ENCODE data around the gene SSBP3. TPM values are rescaled to one million over a fixed set of nuclear protein-coding genes. Genes with fewer than 3 reads are reported as not detected.

SSBP3 gene
- polyA plus RNA-seq, 1 of the 3 experiments (the other 2 are of a cell fraction), result 26.2 TPM

DNA sequence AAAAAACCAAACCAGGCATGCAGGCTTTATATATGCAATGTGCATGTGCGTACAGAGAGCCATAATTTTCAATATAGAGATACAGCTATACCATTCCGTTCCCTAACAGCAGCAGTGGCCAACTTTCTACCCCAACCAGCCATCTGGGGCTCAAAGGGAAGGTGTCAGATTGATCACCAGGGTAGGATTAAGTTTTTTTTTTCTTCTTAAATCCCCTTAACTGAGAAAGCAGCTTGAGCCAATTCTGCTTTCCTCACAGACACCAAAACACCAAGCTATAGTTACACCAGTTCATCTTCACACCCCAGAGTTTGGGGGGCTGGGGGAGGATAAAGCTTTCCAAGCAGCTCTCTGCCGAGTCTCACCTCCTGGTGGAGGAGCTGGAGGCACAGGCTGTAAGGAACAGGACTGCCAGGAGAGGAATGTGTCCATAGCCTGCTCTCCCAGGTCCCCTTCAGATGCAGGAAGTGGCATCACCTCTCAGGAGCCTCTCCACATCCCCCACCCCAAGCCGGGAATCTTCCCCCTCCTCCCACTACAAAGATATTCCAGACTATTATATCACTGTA lies 87.9 kb downstream of the SSBP3 start:
- Histone ChIP-seq H2AFZ (ENCODE audit: low read depth) (no peak overlapping the region), H3K4me3 (ENCODE audit: low read depth in 2 of 2, low read length in 1 of 2) (no peak overlapping the region), H3K36me3 (replicated peaks in 1 of 2; ENCODE audit: control insufficient read depth in 1 of 2, insufficient read depth in 2 of 2, low read length in 1 of 2) (no peaks in the 10 kb centered on the region), H3K79me2 (ENCODE audit: insufficient read depth) (peaks cover 13% of the 10 kb centered on the region), H3K27me3 (ENCODE audit: insufficient read depth) (no peaks in the 10 kb centered on the region), H3K27ac (ENCODE audit: low read depth in 2 of 2, low read length in 1 of 2) (no peak overlapping the region), H3K9me2 (no peaks in the 10 kb centered on the region), H3K4me2 (no peak overlapping the region), H3K9me3 (no peaks in the 10 kb centered on the region), H3K9ac (no peak overlapping the region), H3F3A (replicated peaks; ENCODE audit: insufficient read depth) (no peaks in the 10 kb centered on the region), H4K20me1 (ENCODE audit: insufficient read depth) (0 out of 2 replicates have a peak, but pooled peaks cover 12% of the 10 kb centered on the region), H3K4me1 (ENCODE audit: control insufficient read depth in 1 of 2, insufficient read depth in 2 of 2, low read depth in 1 of 2, low read length in 1 of 2) (peaks cover 0 to 44% of the 10 kb centered on the region in 2 experiments; a peak in 2 of 4 replicates)
- no peak for DNase-seq
- TF ChIP-seq, protein P1, sequence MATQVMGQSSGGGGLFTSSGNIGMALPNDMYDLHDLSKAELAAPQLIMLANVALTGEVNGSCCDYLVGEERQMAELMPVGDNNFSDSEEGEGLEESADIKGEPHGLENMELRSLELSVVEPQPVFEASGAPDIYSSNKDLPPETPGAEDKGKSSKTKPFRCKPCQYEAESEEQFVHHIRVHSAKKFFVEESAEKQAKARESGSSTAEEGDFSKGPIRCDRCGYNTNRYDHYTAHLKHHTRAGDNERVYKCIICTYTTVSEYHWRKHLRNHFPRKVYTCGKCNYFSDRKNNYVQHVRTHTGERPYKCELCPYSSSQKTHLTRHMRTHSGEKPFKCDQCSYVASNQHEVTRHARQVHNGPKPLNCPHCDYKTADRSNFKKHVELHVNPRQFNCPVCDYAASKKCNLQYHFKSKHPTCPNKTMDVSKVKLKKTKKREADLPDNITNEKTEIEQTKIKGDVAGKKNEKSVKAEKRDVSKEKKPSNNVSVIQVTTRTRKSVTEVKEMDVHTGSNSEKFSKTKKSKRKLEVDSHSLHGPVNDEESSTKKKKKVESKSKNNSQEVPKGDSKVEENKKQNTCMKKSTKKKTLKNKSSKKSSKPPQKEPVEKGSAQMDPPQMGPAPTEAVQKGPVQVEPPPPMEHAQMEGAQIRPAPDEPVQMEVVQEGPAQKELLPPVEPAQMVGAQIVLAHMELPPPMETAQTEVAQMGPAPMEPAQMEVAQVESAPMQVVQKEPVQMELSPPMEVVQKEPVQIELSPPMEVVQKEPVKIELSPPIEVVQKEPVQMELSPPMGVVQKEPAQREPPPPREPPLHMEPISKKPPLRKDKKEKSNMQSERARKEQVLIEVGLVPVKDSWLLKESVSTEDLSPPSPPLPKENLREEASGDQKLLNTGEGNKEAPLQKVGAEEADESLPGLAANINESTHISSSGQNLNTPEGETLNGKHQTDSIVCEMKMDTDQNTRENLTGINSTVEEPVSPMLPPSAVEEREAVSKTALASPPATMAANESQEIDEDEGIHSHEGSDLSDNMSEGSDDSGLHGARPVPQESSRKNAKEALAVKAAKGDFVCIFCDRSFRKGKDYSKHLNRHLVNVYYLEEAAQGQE (IDR thresholded peaks at IDR 0.05; ENCODE audit: low read depth, low read length), result no peak
- TF ChIP-seq POLR2AphosphoS5 (IDR thresholded peaks at IDR 0.05; ENCODE audit: low read depth, low read length), result no peak
- no peak for TF ChIP-seq TAF1 (IDR thresholded peaks at IDR 0.05; ENCODE audit: borderline replicate concordance, low read depth, low read length)
- no peak for TF ChIP-seq RXRA (IDR thresholded peaks at IDR 0.05; ENCODE audit: borderline replicate concordance, low read depth)
- TF ChIP-seq JUND (IDR thresholded peaks at IDR 0.05), result no peak
- TF ChIP-seq GATA2 (CRISPR knock-in tag; IDR thresholded peaks at IDR 0.05), result no peak
- no peak for TF ChIP-seq MEF2A (IDR thresholded peaks at IDR 0.05; ENCODE audit: borderline replicate concordance, low read depth)
- no peak for TF ChIP-seq RCOR1 (IDR thresholded peaks at IDR 0.05; ENCODE audit: low read length)
- no peak for TF ChIP-seq RFX5 (IDR thresholded peaks at IDR 0.05; ENCODE audit: low read length)
- TF ChIP-seq, protein P2, sequence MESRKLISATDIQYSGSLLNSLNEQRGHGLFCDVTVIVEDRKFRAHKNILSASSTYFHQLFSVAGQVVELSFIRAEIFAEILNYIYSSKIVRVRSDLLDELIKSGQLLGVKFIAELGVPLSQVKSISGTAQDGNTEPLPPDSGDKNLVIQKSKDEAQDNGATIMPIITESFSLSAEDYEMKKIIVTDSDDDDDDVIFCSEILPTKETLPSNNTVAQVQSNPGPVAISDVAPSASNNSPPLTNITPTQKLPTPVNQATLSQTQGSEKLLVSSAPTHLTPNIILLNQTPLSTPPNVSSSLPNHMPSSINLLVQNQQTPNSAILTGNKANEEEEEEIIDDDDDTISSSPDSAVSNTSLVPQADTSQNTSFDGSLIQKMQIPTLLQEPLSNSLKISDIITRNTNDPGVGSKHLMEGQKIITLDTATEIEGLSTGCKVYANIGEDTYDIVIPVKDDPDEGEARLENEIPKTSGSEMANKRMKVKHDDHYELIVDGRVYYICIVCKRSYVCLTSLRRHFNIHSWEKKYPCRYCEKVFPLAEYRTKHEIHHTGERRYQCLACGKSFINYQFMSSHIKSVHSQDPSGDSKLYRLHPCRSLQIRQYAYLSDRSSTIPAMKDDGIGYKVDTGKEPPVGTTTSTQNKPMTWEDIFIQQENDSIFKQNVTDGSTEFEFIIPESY (IDR thresholded peaks at IDR 0.05; ENCODE audit: borderline replicate concordance, low read depth), result no peak
- TF ChIP-seq, protein P3, sequence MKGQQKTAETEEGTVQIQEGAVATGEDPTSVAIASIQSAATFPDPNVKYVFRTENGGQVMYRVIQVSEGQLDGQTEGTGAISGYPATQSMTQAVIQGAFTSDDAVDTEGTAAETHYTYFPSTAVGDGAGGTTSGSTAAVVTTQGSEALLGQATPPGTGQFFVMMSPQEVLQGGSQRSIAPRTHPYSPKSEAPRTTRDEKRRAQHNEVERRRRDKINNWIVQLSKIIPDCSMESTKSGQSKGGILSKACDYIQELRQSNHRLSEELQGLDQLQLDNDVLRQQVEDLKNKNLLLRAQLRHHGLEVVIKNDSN (IDR thresholded peaks at IDR 0.05; ENCODE audit: borderline replicate concordance, low read depth), result no peak
- no peak for TF ChIP-seq NFIC (IDR thresholded peaks at IDR 0.05; ENCODE audit: borderline replicate concordance)
- TF ChIP-seq TEAD4 (IDR thresholded peaks at IDR 0.05; ENCODE audit: borderline replicate concordance, insufficient read depth), result no peak
- TF ChIP-seq SIN3A (IDR thresholded peaks at IDR 0.05; ENCODE audit: borderline replicate concordance, low read depth, low read length), result no peak
- TF ChIP-seq, protein P4, sequence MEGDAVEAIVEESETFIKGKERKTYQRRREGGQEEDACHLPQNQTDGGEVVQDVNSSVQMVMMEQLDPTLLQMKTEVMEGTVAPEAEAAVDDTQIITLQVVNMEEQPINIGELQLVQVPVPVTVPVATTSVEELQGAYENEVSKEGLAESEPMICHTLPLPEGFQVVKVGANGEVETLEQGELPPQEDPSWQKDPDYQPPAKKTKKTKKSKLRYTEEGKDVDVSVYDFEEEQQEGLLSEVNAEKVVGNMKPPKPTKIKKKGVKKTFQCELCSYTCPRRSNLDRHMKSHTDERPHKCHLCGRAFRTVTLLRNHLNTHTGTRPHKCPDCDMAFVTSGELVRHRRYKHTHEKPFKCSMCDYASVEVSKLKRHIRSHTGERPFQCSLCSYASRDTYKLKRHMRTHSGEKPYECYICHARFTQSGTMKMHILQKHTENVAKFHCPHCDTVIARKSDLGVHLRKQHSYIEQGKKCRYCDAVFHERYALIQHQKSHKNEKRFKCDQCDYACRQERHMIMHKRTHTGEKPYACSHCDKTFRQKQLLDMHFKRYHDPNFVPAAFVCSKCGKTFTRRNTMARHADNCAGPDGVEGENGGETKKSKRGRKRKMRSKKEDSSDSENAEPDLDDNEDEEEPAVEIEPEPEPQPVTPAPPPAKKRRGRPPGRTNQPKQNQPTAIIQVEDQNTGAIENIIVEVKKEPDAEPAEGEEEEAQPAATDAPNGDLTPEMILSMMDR (IDR thresholded peaks at IDR 0.05), result no peak
- no peak for TF ChIP-seq EP300 (IDR thresholded peaks at IDR 0.05; ENCODE audit: borderline replicate concordance in 1 of 2, low read depth in 1 of 2, low read length in 1 of 2)
- no peak for TF ChIP-seq FOXM1 (IDR thresholded peaks at IDR 0.05; ENCODE audit: low read depth)
- WGBS (ENCODE audit: low lambda C conversion rate), result 89% methylated on average over 4 of the region's 4 CpGs
- ChIA-PET POLR2A (no interaction called here), CTCF (interaction anchor here (1.0 kb wide), 1 partner anchor 171 kb away, joined by 3 read pairs; no protein-coding TSS in a partner anchor)
